PFSK-1 (cell line): Measurements from ENCODE around the gene PROM2.

Experiments used
- FOXP2 ChIP-seq: optimal IDR thresholded peaks from 2 replicates; pipeline ENCODE3; 2011; ENCODE audit warnings: borderline replicate concordance, control low read depth, inconsistent platforms; ENCODE audit not compliant: insufficient read depth; ENCODE audit errors: extremely low read length, extremely low read depth
- POLR2AphosphoS5 ChIP-seq: IDR thresholded peaks from 2 replicates; pipeline ENCODE4 v1.6.1; 2012; ENCODE audit warnings: low read depth, mild to moderate bottlenecking, control low read depth, low read length, moderate library complexity
- SIN3A ChIP-seq: IDR thresholded peaks from 2 replicates; pipeline ENCODE4 v1.6.1; 2012; ENCODE audit warnings: mild to moderate bottlenecking, low read length, moderate library complexity, borderline replicate concordance; ENCODE audit not compliant: insufficient read depth
- TAF1 ChIP-seq: IDR thresholded peaks from 2 replicates; pipeline ENCODE4 v1.6.1; 2012; ENCODE audit warnings: low read length, control low read depth, borderline replicate concordance; ENCODE audit not compliant: insufficient read depth
- TF ChIP-seq, protein P1 (sequence below), 2 experiments: IDR thresholded peaks; 2 replicates each; pipeline versions ENCODE4 v1.6.1 to v1.8.0; 2011 to 2012; ENCODE audit warnings: low read depth in 2 of 2, low read length in 2 of 2, control low read depth in 1 of 2, inconsistent platforms in 1 of 2, mild to moderate bottlenecking in 1 of 2, moderate library complexity in 1 of 2; ENCODE audit not compliant: insufficient read depth in 1 of 2

Gene PROM2

GRCh38 chr2:95277246-95277906 lies 3.1 kb downstream of the PROM2 start:
- TF ChIP-seq, protein P1, sequence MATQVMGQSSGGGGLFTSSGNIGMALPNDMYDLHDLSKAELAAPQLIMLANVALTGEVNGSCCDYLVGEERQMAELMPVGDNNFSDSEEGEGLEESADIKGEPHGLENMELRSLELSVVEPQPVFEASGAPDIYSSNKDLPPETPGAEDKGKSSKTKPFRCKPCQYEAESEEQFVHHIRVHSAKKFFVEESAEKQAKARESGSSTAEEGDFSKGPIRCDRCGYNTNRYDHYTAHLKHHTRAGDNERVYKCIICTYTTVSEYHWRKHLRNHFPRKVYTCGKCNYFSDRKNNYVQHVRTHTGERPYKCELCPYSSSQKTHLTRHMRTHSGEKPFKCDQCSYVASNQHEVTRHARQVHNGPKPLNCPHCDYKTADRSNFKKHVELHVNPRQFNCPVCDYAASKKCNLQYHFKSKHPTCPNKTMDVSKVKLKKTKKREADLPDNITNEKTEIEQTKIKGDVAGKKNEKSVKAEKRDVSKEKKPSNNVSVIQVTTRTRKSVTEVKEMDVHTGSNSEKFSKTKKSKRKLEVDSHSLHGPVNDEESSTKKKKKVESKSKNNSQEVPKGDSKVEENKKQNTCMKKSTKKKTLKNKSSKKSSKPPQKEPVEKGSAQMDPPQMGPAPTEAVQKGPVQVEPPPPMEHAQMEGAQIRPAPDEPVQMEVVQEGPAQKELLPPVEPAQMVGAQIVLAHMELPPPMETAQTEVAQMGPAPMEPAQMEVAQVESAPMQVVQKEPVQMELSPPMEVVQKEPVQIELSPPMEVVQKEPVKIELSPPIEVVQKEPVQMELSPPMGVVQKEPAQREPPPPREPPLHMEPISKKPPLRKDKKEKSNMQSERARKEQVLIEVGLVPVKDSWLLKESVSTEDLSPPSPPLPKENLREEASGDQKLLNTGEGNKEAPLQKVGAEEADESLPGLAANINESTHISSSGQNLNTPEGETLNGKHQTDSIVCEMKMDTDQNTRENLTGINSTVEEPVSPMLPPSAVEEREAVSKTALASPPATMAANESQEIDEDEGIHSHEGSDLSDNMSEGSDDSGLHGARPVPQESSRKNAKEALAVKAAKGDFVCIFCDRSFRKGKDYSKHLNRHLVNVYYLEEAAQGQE (IDR thresholded peaks at IDR 0.05; ENCODE audit: insufficient read depth in 1 of 2, low read depth in 2 of 2, low read length in 2 of 2) = no peak

GRCh38 chr2:95278051-95278471 lies 3.8 kb downstream of the PROM2 start:
- TF ChIP-seq SIN3A (no peak), POLR2AphosphoS5 (no peak), TAF1 (no peak), FOXP2 (no peak)
- TF ChIP-seq, protein P1 (IDR thresholded peaks at IDR 0.05; ENCODE audit: insufficient read depth in 1 of 2, low read depth in 2 of 2, low read length in 2 of 2) = no peak

GRCh38 chr2:95278637-95279225 lies 4.5 kb downstream of the PROM2 start:
- no peak for TF ChIP-seq FOXP2
- TF ChIP-seq SIN3A = no peak
- TF ChIP-seq, protein P1 (IDR thresholded peaks at IDR 0.05; ENCODE audit: insufficient read depth in 1 of 2, low read depth in 2 of 2, low read length in 2 of 2) = no peak
- TF ChIP-seq TAF1 = no peak
- TF ChIP-seq POLR2AphosphoS5 = no peak

- TF ChIP-seq POLR2AphosphoS5 (no peak), TAF1 (no peak), SIN3A (no peak), FOXP2 (no peak)
- TF ChIP-seq, protein P1 (IDR thresholded peaks at IDR 0.05; ENCODE audit: insufficient read depth in 1 of 2, low read depth in 2 of 2, low read length in 2 of 2) = no peak
Observed at GRCh38 chr2:95279435-95280035, 5.3 kb downstream of the PROM2 start.

DNA sequence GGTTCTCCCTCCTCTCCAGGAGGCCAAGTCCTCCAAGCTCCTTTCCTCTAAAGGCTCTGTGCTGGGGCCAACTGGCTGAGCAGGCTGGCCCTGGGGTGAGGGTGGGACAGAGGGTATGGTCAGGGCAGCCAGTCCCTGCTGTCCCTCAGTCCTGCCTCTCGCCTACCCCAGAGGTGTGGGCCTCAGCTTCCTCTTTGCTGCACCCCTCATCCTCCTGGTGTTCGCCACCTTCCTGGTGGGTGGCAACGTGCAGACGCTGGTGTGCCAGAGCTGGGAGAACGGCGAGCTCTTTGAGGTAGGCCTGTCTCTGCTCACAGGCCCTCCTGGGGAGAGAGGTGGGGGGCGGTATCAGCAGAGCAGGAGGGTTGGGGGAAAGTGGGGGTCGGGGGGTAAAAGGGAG lies 6.8 kb downstream of the PROM2 start:
- TF ChIP-seq, protein P1 (IDR thresholded peaks at IDR 0.05; ENCODE audit: insufficient read depth in 1 of 2, low read depth in 2 of 2, low read length in 2 of 2) = no peak
- TF ChIP-seq TAF1 (no peak), SIN3A (no peak), FOXP2 (no peak), POLR2AphosphoS5 (no peak)
